ENCODE measurements around the gene STAP2.
A peak's percentile ranks its signal among the peaks of the same experiment; 100 is the strongest.

The STAP2 gene, protein sequence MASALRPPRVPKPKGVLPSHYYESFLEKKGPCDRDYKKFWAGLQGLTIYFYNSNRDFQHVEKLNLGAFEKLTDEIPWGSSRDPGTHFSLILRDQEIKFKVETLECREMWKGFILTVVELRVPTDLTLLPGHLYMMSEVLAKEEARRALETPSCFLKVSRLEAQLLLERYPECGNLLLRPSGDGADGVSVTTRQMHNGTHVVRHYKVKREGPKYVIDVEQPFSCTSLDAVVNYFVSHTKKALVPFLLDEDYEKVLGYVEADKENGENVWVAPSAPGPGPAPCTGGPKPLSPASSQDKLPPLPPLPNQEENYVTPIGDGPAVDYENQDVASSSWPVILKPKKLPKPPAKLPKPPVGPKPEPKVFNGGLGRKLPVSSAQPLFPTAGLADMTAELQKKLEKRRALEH

GRCh38 chr19:4338441-4339355 is at the start of gene STAP2:
TSS of gene STAP2 (minus strand) at chr19:4338827. CDS start at chr19:4338753, 74 bp downstream.
- no peak for DNase-seq

GRCh38 chr19:4386041-4386782 is 47.6 kb upstream of the STAP2 start:
- no peak for DNase-seq

DNA sequence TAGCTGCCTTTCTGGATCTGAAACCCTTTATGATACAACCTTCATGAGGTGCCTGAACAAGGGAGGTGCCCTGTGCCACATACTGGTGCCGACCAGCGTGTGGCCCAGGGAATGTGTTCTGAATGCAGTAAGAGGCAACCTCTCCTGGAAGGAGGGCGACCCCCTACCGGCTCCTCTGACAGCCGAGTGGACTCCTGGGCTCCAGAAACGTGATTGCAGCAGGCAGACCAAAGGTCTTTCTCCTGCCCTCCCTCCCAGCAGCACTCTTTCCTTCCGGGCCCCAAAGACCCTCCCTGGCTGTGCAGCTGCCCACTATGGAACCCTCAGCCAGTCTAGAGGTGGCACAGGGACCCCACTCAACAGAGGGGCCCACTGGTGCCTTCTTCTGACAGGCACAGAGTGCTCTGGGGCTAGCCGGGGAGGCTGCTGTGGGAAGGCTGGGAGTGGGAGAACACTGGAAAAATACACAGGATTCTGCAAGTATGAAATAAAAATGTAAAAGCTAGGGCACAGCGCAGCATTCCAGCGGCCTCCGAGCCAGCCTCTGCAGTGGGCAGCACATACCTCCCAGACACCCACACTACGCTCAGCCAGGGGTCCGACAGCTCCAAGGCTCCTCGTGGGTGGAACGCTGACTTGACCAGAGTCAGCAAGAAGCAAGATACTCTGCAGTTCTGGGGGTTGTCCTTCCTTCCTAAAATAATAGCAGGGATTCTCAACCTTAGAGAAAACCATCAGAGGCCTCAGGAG is 46.8 kb upstream of the STAP2 start:
- no peak for DNase-seq

DNA sequence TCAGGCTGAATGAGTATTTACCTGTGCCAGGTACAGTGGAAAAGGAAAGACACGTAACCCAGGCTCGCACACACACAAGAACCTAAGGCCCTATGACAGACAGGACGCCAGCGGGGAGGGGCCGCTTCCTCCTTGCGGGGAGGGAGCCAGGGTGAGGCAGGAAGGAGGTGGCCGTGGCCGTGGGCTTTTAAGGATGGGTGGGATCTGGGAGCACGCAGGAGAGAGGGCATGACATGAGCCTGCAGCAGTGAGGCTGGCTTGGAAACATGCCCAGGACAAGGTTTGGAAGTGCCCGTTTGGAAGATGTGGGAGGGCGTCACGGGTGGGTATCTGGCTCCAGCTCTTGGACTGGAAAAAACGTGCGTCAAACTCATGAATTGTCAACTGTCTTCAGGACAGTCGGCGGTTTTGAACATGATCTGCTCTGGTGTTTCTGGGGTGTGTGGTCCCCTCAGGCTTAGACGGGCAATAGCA is 41.7 kb upstream of the STAP2 start:
- no peak for DNase-seq

DNA sequence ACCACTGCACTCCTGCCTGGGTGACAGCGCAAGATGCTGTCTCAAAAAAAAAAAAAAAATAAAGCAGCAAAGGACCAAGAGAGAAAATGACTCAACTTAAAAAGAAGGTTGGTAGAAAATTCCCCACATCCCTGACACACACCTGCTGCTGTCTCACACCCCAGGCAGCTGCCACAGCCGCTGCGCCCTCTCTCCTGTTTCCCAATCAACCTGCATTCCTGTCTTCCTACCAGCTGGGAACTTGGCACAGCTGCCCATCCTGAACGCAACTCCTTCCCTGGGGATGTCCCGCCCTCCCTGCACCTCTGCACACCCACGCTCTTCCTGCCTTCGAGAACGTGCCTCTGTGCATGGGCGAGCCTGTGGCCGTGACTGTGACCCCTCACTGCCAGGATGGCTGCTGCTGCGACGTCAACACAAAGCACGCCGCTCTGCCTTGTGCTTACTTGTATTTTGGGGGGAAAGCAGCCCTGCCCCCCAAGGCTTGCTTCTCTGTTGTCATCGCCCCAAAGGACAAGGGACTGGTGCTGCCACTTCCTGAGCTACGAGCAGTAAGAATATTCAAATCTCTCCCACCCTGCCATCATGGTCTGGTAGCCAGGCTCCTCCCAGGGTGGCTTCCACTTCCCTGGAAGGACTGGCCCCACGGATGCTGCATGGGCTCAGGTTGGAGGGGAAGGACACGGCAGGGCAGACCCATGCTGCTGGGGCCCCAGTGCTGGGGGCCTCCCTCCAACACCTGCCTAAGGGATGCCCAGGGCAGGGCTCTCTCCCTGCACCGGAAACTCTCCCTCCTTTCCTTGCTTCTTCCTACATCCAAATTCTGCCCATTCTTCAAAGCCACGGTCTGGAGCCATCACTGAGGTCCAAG is 41.0 kb upstream of the STAP2 start:
- no peak for DNase-seq

GRCh38 chr19:4378886-4379285 is 40.3 kb upstream of the STAP2 start:
- DNase-seq = no peak

DNA sequence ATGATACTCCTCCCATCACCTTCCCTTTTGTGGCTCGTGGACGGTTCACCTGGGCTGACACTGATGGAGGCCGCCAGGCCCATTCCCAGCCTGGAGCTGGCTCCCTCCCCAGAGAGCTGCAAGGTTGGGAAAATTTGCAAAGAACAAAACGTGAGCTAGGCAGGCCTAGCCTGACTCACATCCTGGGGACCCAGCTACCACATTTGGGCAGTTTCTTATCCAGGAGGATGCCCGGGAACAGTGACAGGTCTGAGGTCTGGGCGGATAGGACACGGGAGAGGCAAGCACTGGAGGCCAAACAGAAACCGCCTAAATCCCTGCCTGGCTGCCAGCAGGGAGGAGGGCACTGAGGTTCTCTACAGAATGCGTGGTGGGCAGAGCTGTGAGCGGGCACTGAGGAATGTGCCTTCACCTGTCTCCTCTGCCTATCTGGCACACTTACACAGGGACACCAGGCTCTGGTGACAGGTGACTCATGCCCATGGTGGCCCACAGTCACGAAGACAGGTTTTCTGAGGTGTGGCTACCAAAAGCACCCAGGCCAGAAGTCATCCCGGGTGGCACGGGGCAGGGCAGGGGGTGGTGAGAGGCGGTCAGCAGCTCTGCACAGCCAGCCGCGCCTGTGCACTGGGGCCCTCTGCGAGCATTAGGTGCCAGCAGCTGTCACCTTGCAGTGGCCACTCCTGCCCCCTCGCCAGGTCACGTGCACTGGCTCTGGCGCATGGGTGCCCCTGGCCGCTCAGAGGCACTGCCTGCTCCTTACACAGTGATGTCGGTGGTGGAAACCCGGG is 38.6 kb upstream of the STAP2 start:
- DNase-seq = no peak

DNA sequence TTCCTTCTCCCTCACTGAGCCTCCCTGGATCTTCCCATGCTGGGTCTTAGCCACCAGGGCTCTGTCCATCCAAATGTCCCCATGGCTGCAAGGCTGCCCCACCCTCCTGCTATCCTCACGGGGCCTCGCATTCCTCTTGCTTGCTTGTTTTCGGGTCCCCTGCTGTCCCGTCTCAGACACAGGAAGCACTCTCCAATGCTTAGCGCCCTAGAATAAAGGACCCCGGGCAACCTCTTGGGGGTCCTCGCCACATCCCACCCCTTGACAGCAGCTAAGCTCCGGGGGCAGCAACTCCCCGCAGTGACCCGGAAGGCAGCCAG is 38.0 kb upstream of the STAP2 start:
- no peak for DNase-seq

DNA sequence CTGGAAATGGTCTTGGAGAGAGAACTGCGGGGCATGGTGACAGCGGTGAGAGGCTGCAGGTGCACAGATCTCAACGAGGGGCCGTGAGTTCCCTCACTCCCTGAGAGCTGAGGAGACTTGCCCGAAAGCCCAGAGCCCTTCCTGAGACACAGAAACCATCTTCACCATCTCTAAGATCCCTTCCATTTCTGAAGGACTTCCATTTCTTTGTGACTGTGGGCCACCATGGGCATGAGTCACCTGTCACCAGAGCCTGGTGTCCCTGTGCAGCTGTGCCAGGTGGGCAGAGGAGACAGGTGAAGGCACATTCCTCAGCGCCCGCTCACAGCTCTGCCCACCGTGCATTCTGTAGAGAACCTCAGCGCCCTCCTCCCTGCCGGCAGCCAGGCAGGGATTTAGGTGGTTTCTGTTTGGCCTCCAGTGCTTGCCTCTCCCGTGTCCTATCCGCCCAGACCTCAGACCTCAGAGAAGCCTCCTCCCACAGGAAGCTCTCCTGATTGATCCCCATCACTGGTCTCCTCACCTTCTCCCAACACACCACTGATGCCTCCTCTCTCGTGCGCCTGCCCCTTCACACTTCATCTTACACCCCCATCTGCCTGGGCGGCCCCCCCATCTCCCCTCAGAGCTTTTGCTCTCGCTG is 37.5 kb upstream of the STAP2 start:
- DNase-seq = no peak

DNA sequence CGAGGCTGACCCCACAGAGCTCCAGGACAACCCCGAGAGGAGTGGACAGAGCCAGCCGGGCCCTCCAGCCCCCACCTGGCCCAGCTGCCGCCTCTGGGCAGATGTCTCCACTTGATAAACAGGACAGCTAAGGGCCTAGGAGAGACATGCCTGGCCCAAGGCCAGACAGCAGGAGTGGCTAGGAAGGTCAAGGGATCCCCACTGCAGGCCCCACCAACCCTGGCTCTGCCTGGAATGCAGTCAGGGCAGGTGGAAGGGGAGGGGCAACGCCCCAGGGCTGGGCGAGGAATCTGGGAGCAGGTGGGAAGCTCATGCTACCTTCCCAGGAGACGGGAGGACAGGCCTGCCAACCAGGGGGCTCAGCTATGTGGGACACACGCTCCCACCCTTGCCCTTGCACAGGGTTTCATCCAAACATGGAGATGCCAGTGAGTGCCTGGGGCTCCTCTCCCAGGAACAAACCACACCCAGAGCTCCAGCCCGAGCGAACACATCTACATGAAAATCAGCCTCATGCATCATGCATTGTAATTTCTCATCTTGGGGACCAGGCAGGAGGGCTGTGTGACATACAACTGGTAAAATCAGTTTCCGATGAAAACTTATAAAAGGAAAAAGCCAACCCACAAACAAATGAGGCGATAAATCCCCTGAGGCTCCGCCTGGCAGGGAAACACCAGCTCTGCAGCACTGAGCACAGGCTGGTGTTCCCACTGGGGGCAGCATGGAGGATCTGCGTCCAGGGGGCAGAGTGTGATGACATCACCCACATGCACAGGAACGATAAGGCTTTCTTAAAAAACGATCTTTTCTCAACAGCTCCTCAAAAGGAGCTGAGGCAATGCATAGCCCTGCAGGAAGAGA is 36.8 kb upstream of the STAP2 start:
- DNase-seq = peak; percentile 83

DNA sequence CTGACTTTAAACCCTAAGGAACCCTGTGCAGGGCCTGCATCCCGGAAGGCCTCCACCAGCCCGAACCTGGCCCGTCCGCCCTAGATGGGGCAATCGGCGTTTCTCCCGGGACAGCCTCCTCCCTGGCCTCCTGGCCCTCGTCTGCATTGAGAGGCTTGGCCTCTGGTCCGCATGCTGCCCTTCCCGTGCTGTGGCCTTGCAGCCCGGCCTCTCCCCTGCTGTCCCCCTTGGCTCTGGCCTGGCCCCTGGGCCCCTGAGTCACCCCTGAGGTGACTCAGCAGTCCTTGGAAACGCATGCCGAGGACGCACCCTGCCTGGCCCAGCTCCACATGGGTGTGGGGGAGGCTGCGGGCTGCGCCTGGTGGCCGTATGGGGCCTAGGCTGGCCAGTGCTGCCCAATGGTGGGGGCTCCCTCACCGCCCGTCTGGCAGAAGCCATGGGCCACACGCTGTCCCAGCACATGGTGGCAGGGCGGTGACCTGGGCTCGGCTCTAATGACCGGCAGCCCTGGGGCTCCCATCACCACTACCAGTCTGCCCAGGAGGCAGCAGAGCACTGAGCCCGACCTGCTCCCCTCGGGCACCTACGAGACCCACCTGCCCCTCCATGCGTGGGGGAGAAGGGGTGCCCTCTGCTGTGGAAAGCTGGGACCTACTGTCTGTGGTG is 36.0 kb upstream of the STAP2 start:
- DNase-seq = peak; percentile 71

GRCh38 chr19:4373601-4374497 is 35.2 kb upstream of the STAP2 start:
- DNase-seq = peak; percentile 84

DNA sequence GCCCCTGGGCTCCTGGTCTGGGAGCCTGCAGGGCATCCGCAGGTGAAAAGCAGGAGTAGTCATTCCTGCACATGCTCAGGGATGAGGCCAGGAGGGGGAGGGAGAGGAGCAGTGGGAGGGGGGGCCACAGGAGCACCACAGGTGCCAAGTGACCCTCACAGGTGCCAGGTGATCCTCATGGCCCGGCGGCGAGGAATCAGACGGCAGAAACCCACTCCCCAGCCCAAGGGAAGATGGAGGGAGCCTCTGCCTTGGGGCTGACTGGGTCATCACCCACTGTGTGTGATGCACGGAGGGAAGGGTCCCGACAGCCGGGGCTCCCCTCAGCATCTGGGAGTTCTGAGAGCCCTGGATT is 34.4 kb upstream of the STAP2 start:
- no peak for DNase-seq

- no peak for DNase-seq
Observed at GRCh38 chr19:4372165-4373012, 33.8 kb upstream of the STAP2 start.

DNA sequence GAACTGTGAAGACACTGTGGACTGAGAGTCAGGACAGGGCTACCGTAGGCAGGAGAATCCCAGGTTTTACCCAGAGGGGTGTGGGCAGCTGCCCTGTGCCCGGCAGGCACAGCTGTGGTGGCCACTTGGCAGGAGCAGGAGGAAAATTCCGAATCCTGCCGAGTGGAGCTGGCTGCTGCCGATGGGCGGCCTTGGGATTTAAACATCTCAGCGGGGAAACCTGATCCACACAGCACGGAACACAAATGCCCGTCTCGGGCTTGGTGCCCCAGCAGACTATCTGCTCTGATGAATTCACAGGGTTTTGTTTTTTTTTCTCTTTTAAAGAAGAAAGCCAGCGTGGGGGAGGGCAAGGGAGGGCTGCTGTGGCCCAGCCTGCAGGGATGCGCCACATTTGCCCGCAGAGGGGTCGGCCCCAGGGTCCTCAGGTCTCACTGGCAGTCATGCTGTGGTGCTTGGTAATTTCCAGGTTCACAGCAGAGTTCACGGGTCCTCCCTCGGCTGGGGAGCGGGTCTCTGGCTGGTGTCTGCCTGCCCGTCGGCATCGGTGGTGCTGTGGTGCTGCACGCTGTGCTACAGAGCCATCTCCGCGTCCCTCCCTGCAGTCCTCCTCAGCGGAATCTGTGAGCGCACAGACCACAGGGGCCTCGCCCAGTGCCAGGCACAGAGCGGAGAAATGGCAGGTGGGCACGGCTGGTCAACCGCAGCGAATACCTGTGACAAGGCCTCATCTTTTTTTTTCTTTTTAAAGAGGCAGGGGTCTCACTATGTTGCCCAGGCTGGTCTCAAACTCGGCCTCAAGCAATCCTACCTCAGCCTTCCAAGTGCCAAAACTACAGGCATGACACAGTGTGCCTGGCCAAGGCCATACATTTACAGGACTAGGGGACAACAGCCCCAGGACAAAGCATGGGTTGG is 32.9 kb upstream of the STAP2 start:
- no peak for DNase-seq
